Muscle layer of duodenum (tissue), 2 donors: ENCODE results near the gene TRAPPC12.
"Not testable (repeated sequence)": the region's sequence is repeated elsewhere in the genome, so short reads cannot be mapped to it uniquely, and the experiment has no call there.

Source experiments
- H3K27ac ChIP-seq: one replicate; pipeline ENCODE4 v1.7.0; 2013; ENCODE audit warnings: mild to moderate bottlenecking, low read length
- H3K27me3 ChIP-seq: one replicate; pipeline ENCODE4 v1.7.0; 2013; ENCODE audit warnings: low read depth, mild to moderate bottlenecking, control low read depth, low read length
- H3K36me3 ChIP-seq, 2 donors: one replicate each; pipeline ENCODE4 v1.7.0; 2013; ENCODE audit warnings: low read length in 2 of 2, control low read depth in 1 of 2, mild to moderate bottlenecking in 1 of 2; ENCODE audit not compliant: insufficient read depth in 2 of 2, control insufficient read depth in 1 of 2
- H3K4me1 ChIP-seq, 2 donors: one replicate each; pipeline ENCODE4 v1.7.0; 2013; ENCODE audit warnings: low read length in 2 of 2, mild to moderate bottlenecking in 2 of 2, control low read depth in 1 of 2, moderate library complexity in 1 of 2; ENCODE audit not compliant: insufficient read depth in 2 of 2, control insufficient read depth in 1 of 2
- H3K4me3 ChIP-seq, 2 donors: one replicate each; pipeline ENCODE4 v1.7.0; 2013; ENCODE audit warnings: low read length in 2 of 2, low read depth in 1 of 2, mild to moderate bottlenecking in 1 of 2
- H3K9me3 ChIP-seq, 2 donors: one replicate each; pipeline ENCODE4 v1.7.0; 2013; ENCODE audit warnings: low read length in 2 of 2, control low read depth in 1 of 2, mild to moderate bottlenecking in 1 of 2; ENCODE audit not compliant: control insufficient read depth in 1 of 2
- donor health status: healthy.

Gene TRAPPC12

DNA sequence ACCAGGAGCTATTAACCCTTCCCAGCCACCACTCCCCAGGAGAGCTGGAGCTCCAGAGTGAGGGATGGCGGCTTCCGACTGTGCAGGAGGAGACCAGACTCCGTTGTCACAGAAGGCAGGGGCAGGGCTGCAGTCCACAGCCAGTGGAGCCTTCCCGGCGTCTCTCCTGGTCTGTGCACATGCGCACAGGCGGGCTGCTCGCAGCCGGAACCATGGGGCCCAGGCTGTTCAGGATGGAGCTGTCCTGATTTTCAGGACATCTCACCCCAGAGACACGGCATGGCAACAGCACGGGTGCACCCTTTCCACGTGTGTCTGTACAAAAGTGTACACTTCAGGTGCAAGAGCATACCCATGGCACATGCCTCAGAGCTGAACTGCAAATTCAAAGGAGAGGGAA lies 30.7 kb upstream of the TRAPPC12 start:
- H3K4me1 ChIP-seq = no peaks in the 10 kb centered on the region
- no peaks in the 10 kb centered on the region for H3K9me3 ChIP-seq
- H3K4me3 ChIP-seq = no peak overlapping the region
- H3K36me3 ChIP-seq = peaks cover 7 to 27% of the 10 kb centered on the region in 2 donors
- H3K27ac ChIP-seq = no peak overlapping the region
- no peaks in the 10 kb centered on the region for H3K27me3 ChIP-seq

DNA sequence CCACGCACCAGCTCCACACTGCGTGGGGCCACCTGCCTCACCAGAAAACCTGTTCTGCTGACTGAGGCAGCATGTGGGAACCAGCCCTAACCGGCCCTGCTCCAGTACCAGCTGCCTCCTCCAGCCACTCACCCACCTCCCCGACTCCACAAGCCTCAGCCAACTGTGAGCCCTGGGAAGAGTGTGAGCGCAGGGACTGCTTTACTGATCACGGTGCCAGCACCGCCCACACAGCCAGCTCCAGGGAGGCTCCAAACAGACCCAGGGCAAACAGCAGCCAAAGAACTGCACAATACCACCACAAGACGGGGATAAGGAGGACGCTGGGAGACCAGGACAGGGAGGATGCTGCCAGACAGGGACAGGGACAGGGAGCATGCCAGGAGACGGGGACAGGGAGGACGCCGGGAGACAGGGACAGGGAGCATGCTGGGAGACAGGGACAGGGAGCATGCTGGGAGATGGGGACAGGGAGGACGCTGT lies 30.2 kb upstream of the TRAPPC12 start:
- Histone ChIP-seq H3K36me3 (peaks cover 12 to 32% of the 10 kb centered on the region in 2 donors), H3K27me3 (no peaks in the 10 kb centered on the region), H3K9me3 (no peaks in the 10 kb centered on the region), H3K4me3 (no peak overlapping the region), H3K4me1 (no peaks in the 10 kb centered on the region), H3K27ac (no peak overlapping the region)

GRCh38 chr2:3354986-3355385 lies 24.5 kb upstream of the TRAPPC12 start:
- H3K36me3 ChIP-seq = peaks cover 11 to 22% of the 10 kb centered on the region in 2 donors
- H3K9me3 ChIP-seq = no peaks in the 10 kb centered on the region
- H3K4me3 ChIP-seq = no peak overlapping the region
- H3K27me3 ChIP-seq = no peaks in the 10 kb centered on the region
- H3K4me1 ChIP-seq = no peaks in the 10 kb centered on the region
- no peak overlapping the region for H3K27ac ChIP-seq

DNA sequence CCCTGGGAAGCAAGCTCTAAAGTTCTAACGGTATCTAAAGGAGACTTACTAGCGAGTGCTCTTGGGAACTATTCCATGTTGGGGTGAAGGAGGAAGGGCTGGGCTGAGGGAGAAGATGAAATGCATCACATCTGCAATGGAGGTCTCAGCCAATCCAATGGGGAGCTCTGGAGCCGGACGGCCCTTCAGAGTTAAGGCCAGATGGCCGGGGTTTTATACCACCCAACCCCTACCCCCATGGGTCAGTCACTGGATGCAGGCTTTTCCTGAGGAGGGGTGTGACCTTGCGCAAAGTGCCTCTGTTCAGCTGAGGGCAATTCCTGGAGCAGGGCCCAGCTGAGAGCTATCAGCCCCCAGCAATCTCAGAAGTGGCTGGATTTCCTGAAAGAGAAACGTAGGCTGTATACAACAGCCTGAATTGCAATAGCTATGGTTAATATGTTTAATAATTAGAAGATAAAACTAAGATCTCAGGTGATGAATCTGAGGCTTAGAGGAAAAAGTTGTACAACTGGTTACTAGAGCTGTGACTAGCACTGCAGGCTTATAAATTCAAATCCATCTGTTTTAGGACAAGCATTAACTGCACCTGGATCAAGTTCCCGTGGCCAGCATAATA lies 23.4 kb upstream of the TRAPPC12 start:
- H3K4me1 ChIP-seq = no peaks in the 10 kb centered on the region
- H3K4me3 ChIP-seq = peak overlapping the region in 1 of 2 donors; percentile 21
- H3K36me3 ChIP-seq = peaks cover 11 to 22% of the 10 kb centered on the region in 2 donors
- H3K27ac ChIP-seq = no peak overlapping the region
- no peaks in the 10 kb centered on the region for H3K27me3 ChIP-seq
- no peaks in the 10 kb centered on the region for H3K9me3 ChIP-seq

DNA sequence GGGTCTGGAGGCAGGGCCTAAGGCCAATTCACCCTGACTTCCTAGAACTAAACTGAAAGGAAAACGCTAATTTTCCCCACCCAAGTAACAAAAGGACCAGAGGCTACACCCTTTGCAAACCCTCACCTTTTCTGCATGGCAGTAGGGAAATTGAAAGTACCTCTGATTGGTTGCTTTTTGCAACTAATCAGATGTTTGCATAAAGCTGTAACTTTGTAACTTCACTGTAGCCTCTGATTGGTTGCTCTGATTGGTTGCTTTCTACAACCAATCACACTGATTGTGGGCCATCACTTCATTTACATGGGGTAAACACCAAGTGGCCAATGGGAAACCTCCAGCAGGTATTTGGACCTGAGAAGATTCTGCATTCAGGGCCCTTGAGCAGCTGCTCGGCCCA lies 22.7 kb upstream of the TRAPPC12 start:
- H3K9me3 ChIP-seq = no peaks in the 10 kb centered on the region
- H3K36me3 ChIP-seq = peaks cover 11 to 17% of the 10 kb centered on the region in 2 donors
- H3K4me1 ChIP-seq = no peaks in the 10 kb centered on the region
- no peaks in the 10 kb centered on the region for H3K27me3 ChIP-seq
- peak overlapping the region in 1 of 2 donors; percentile 21 for H3K4me3 ChIP-seq
- H3K27ac ChIP-seq = no peak overlapping the region

DNA sequence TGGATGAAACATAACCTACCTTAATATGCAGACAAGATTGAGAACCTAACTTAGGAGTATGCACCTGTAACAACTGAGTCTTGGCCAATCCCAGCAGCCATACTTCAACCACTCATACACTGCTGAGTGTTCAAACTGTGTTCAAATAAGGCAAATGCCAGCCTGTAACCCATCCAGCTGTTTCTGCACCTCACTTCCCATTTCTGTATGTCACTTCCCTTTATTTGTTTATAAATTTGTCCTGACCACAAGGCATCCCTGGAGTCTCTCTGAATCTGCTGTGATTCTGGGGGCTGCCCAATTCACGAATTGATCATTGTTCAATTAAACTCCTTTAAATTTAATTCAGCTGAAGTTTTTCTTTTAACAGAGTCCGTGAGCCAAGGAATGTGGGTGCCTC lies 22.0 kb upstream of the TRAPPC12 start:
- peaks cover 11 to 14% of the 10 kb centered on the region in 2 donors for H3K36me3 ChIP-seq
- not testable (repeated sequence) for H3K27ac ChIP-seq, H3K9me3 ChIP-seq, H3K4me1 ChIP-seq, H3K27me3 ChIP-seq, H3K4me3 ChIP-seq

DNA sequence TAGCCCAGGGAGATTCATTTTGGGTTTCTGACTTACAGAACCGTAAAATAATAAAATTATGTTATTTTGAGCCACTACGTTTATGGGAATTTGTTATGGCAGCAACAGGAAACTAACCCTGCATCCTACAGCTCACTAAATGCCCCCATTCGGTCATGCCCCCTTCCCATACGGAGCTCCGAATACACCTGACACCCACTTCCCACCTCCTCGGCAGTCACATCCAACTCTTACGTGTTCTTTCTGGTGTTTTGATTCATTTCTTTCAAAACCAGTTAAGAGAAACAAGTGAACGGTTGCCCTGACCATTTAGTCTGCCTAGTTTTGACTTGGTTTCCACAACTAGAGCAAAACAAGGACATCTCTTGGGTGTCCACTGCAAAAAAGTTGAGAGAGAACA lies 21.6 kb upstream of the TRAPPC12 start:
- Histone ChIP-seq H3K9me3 (no peaks in the 10 kb centered on the region), H3K36me3 (peaks cover 9 to 11% of the 10 kb centered on the region in 2 donors), H3K27ac (no peak overlapping the region), H3K4me3 (no peak overlapping the region), H3K27me3 (no peaks in the 10 kb centered on the region), H3K4me1 (no peaks in the 10 kb centered on the region)

- Histone ChIP-seq H3K4me3 (no peak overlapping the region), H3K36me3 (no peaks in the 10 kb centered on the region), H3K9me3 (no peaks in the 10 kb centered on the region), H3K27ac (no peak overlapping the region), H3K4me1 (no peaks in the 10 kb centered on the region), H3K27me3 (no peaks in the 10 kb centered on the region)
Measured at GRCh38 chr2:3361518-3362389, 17.7 kb upstream of the TRAPPC12 start.

DNA sequence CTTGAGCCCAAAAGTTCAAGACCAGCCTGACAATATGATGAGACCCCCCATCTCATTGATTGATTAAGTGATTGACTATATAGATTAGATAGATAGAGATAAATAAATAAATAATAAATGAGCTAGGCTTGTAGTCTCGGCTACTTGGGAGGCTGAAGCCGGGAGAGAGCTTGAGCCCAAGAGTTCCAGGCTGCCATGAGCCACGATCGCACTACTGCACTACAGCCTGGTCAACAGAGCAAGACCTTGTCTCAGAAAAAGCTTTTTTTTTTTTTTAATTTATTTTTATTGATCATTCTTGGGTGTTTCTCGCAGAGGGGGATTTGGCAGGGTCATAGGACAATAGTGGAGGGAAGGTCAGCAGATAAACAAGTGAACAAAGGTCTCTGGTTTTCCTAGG lies 14.3 kb upstream of the TRAPPC12 start:
- no peak overlapping the region for H3K27ac ChIP-seq
- no peaks in the 10 kb centered on the region for H3K9me3 ChIP-seq
- no peaks in the 10 kb centered on the region for H3K36me3 ChIP-seq
- no peaks in the 10 kb centered on the region for H3K27me3 ChIP-seq
- H3K4me1 ChIP-seq = no peaks in the 10 kb centered on the region
- H3K4me3 ChIP-seq = no peak overlapping the region

DNA sequence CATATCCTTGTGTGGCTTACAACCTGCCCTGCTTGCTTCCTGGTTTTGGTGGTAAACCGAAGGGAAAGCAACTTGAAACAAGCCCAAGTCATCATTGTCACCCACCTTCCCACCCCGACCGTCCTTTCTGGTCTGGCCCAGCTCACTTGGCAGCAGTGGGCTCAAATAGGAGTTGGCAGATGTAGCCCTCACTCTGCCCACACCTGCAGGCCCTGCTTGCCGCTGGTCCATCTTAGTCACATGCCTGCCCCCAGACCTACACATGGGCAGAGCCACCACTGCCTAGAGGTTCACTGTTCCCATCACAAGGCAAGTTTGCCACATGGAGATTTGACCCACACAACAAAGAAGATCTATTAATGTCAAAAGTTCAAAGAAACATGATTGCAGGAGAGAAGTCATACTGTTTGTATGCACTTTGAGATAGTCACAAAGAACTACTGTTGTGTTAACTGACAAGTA lies 11.2 kb upstream of the TRAPPC12 start:
- Histone ChIP-seq H3K9me3 (no peaks in the 10 kb centered on the region), H3K36me3 (no peaks in the 10 kb centered on the region), H3K4me1 (no peaks in the 10 kb centered on the region), H3K27me3 (no peaks in the 10 kb centered on the region), H3K27ac (no peak overlapping the region), H3K4me3 (no peak overlapping the region)

DNA sequence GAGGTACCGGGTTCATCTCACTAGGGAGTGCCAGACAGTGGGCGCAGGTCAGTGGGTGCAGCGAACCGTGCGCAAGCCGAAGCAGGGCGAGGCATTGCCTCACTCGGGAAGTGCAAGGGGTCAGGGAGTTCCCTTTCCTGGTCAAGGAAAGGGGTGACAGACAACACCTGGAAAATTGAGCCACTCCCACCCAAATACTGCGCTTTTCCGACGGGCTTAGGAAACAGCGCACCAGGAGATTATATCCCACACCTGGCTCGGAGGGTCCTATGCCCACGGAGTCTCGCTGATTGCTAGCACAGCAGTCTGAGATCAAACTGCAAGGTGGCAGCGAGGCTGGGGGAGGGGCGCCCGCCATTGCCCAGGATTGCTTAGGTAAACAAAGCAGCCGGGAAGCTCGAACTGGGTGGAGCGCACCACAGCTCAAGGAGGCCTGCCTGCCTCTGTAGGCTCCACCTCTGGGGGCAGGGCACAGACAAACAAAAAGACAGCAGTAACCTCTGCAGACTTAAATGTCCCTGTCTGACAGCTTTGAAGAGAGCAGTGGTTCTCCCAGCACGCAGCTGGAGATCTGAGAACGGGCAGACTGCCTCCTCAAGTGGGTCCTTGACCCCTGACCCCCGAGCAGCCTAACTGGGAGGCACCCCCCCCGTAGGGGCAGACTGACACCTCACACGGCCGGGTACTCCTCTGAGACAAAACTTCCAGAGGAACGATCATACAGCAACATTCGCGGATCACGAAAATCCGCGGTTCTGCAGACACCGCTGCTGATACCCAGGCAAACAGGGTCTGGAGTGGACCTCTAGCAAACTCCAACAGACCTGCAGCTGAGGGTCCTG lies 9.9 kb upstream of the TRAPPC12 start:
- H3K36me3 ChIP-seq, H3K4me3 ChIP-seq, H3K9me3 ChIP-seq, H3K27ac ChIP-seq, H3K27me3 ChIP-seq, H3K4me1 ChIP-seq: not testable (repeated sequence)
